Activated CD8-positive, alpha-beta memory T cell treated with anti-CD3 and anti-CD28 coated beads, Interleukin-2, amount 50 U/mL, for 4 hours (primary cell): ENCODE results near the gene PHACTR4.
A peak's percentile ranks its signal among the peaks of the same experiment; 100 is the strongest.
"Not testable (repeated sequence)": the region's sequence is repeated elsewhere in the genome, so short reads cannot be mapped to it uniquely, and the experiment has no call there.

Experiments
- DNase-seq: peaks from one replicate; pipeline ENCODE4 v3.0.0-alpha.2; 2020

The PHACTR4 gene

GRCh38 chr1:28369371-28370238 is at the start of gene PHACTR4:
TSS of gene PHACTR4 (plus strand) at chr1:28369740. CDS start at chr1:28407448, 37,708 bp downstream.
- DNase-seq, result peak; percentile 77

GRCh38 chr1:28322194-28322593 is 47.3 kb upstream of the PHACTR4 start:
- DNase-seq, result no peak

GRCh38 chr1:28323720-28324119 is 45.8 kb upstream of the PHACTR4 start:
- DNase-seq, result no peak

GRCh38 chr1:28326515-28326914 is 43.0 kb upstream of the PHACTR4 start:
- no peak for DNase-seq

DNA sequence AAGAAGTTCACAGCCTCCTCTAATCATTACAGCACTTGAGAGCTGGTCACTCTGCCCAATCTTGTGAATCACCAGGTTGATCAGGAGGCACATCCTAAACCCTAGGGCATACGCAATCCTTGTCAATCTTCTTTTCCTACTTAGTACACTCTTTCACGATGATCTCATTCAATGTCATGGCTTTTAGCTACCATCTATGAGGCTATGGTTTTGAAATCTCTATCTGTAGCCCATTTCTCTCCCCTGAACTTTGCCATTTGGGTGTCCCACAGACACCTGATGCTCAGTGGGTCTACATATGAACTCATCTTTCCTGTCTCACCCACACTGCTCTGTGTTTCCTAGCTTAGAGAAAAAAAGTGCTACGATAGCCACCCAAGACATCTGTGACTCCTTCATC is 42.6 kb upstream of the PHACTR4 start:
- no peak for DNase-seq

DNA sequence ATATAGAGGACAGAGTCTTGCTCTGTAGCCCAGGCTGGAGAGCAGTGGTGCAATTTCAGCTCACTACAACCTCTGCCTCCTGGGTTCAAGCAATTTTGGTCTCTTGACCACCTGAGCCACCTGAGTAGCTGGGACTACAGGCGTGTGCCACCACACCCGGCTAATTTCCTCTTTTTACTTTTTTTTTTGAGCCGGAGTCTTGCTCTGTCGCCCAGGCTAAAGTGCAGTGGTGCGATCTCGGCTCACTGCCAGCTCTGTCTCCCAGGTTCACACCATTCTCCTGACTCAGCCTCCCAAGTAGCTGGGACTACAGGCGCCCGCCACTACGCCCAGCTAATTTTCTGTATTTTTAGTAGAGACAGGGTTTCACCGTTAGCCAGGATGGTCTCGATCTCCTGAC is 42.1 kb upstream of the PHACTR4 start:
- DNase-seq, result not testable (repeated sequence)

DNA sequence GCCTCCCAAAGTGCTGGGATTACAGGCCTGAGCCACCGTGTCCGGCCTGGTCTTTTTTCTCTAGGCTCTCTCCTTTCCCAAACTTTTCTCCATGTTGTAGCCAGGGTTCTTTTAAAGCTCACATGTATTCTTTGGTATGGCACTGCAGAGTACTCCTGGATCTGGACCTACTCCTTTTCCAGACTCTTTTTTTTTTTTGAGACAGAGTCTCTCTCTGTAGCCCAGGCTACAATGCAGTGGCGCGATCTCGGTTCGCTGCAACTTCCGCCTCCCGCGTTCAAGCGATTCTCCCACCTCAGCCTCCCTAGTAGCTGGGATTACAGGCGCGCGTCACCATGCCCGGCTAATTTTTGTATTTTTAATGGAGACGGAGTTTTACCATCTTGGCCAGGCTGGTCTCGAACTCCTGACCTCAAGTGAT is 41.3 kb upstream of the PHACTR4 start:
- DNase-seq, result no peak

DNA sequence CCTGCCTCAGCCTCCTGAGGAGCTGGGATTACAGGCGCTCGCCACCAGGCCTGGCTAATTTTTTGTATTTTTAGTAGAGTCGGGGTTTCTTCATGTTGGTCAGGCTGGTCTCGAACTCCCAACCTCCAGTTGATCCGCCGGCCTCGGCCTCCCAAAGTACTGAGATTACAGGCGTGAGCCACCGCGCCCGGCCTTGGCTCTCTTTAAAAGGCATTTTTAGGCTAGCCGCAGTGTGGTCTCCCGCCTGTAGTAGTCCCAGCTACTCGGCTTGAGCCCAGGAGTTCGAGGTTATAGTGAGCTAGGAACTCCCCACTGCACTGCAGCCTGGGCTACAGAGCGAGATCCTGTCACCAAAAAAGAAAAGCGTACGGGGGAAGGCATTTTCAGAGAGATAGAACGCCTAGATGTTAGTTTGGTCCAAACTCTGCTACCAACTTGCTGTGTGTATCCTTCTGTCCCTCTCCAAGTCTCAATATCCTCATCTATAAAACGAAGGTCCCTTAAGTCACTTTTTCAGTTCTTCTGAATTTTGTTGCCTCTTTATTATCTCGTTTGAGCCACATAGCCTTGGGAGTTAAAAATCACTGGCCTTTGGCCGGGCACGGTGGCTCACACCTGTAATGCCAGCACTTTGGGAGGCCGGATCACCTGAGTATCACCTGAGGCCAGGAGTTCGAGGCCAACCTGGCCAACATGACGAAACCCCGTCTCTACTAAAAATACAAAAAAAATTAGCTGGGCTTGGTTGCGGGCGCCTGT is 40.0 kb upstream of the PHACTR4 start:
- DNase-seq, result peak; percentile 39

DNA sequence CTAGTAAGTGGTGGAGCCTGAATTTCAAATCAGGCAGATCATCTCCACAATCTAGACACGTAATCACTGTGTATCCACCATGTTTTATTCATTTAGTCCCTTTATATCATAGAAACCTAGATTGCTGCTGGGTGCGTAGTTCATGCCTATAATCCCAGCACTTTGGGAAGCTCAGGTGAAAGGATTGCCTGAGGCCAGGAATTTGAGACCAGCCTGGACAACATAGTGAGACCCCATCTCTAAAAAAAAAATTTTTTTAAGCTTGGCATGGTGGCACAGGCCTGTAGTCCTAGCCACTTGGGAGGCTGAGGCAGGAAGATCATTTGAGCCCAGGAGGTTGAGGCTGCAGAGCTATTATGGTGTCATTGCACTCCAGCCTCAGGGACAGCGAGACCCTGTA is 30.6 kb upstream of the PHACTR4 start:
- no peak for DNase-seq

- no peak for DNase-seq
These were observed 30.0 kb upstream of the PHACTR4 start for GRCh38 chr1:28339551-28339950.

DNA sequence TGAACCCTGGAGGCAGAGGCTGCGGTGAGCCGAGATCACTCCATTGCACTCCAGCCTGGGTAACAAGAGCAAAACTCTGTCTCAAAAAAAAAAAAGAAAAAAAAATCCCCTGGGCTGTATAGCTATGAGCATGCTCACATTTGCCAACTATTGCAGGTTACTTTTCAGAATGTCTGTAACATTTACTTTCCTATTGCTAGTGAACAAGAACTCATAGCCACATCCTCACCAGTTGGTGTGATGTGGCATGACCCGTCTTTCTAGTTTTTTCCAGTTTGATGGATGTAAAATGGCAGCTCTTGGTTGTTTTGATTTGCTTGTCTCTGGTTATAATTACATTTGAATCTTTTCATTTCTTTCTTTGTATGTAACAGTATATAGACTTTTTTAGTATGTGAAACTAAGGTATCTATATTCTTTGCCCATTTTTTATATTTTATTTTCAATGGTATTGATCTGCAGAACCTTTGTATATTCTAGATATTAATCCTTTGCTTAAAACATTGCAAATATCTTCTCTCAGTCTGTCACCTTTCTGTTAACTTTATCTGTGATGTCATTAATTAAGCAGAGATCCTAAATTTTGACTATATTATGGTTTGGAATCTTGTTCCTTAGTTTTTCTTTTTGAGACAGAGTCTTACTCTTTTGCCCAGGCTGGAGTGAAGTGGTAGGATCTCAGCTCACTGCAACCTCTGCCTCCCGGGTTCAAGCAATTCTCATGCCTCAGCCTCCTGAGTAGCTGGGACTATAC is 29.1 kb upstream of the PHACTR4 start:
- DNase-seq, result no peak

DNA sequence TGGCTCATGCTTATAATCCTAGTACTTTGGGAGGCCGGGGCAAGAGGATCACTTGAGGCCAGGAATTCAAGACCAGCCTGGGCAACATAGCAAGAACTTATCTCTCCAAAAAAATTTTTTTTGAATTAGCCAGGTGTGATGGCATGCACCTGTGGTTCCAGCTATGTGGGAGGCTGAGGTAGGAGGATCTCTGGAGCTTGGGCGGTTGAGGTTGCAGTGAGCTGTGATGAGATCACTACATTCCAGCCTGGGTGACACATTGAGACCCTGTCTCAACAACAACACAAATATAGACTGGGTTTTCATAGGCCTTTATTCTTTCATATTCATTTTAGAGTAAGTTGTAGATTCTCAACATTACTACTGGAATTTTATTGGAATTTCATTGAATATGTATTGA is 27.9 kb upstream of the PHACTR4 start:
- DNase-seq, result no peak

DNA sequence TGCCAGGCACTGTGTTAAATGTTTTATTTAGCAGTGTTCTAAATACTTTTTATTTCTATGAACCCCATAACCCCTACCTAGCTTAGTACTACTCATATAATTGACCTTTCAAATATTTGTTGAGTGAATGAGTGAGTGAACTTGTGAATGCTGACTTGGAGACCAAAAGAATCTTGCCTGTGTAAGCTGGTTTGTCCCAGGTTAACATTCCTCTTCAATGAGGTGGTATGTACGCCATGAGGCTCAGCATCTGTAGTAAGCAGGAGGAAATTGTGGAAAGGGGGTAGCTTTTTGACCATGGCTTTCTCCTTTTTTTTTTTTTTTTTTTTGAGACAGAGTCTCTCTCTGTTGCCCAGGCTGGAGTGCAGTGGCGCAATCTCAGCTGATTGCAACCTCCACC is 26.1 kb upstream of the PHACTR4 start:
- no peak for DNase-seq

GRCh38 chr1:28353248-28353810 is 16.2 kb upstream of the PHACTR4 start:
- DNase-seq, result not testable (repeated sequence)

GRCh38 chr1:28354121-28354520 is 15.4 kb upstream of the PHACTR4 start:
- no peak for DNase-seq

- DNase-seq, result no peak
These were observed 10.8 kb upstream of the PHACTR4 start for GRCh38 chr1:28358716-28359115.

DNA sequence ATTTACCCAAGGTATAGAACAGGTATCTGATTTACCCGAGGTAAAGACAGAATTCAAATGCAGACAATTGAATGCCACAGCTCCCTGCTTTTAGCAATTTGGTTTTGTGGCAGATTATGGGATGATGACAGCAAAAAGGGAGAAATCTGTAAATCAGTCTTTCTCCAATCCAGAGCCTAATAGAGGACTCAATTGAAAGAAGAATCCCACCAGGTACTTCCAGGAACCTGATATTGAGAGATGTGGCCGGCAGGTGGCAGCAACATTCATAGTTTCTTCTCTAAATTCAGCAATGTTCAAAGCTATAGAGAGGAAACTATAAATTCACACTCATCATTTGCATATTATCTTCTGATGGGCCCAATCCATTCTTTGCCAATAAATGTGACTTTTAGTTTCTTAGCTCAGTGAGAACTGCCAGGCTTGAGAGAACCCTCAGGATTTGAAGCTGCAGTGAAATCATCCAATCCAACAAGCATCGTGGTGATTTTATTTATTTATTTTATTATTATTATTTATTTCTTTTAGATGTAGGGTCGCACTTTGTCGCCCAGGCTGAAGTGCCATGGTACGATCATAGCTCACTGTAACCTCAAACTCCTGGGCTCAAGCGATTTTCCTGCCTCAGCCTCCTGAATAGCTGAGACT is 9.8 kb upstream of the PHACTR4 start:
- DNase-seq, result peak; percentile 78

DNA sequence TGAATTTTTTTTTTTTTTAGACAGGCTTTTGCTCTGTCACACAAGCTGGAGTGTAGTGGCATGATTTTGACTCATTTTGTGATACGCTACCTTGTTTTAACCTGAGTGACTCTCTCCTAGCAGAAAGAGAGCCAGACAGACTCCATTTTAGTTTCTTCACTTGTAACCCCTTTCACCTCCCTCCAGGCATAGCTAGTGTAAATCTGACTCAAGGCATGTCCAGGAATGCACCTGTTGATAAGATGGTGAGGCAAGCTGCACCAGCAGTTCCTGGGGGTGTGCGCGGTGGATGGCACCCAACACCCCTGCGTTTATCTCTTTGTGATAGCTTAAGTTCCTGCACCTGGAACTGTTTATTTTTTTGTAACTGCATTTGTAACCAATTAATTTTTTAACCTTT is 4.7 kb upstream of the PHACTR4 start:
- DNase-seq, result no peak

- no peak for DNase-seq
These were observed 3.7 kb upstream of the PHACTR4 start for GRCh38 chr1:28365864-28366263.

GRCh38 chr1:28368608-28369007 is 932 bp upstream of the PHACTR4 start:
- DNase-seq, result not testable (repeated sequence)

GRCh38 chr1:28370239-28371009 is 884 bp downstream of the PHACTR4 start:
- DNase-seq, result no peak

GRCh38 chr1:28371010-28371377 is 1.5 kb downstream of the PHACTR4 start:
- DNase-seq, result no peak
